Gastroesophageal sphincter (tissue), 4 donors: ENCODE results near the gene XPNPEP3. TPM values are rescaled to one million over a fixed set of nuclear protein-coding genes. Genes with fewer than 3 reads are reported as not detected.

Experiments
- ATAC-seq: fragments of 150-250 bp; one replicate; pipeline ENCODE4 v1.9.1; 2016; ENCODE audit warnings: mild to moderate bottlenecking, moderate library complexity
- H3K27ac ChIP-seq, 4 donors: fragments of 200-600 bp; sonication (generic) in 3 of 4; 1 replicate in 3 of 4; 2 replicates in 1 of 4; pipeline ENCODE4 v1.5.1; 2016 to 2019
- H3K27me3 ChIP-seq: fragments of 200-600 bp; sonication (generic); one replicate; pipeline ENCODE4 v1.5.1; 2019
- H3K36me3 ChIP-seq, 2 donors: fragments of 200-600 bp; sonication (generic); one replicate each; pipeline ENCODE4 v1.5.1; 2019; ENCODE audit warnings: control low read depth in 1 of 2
- H3K4me1 ChIP-seq, 3 donors: fragments of 200-600 bp; sonication (generic); 1 replicate in 2 of 3; 2 replicates in 1 of 3; pipeline ENCODE4 v1.5.1; 2016 to 2019; ENCODE audit warnings: control low read depth in 2 of 3
- H3K4me3 ChIP-seq, 2 donors: fragments of 200-600 bp; sonication (generic); one replicate each; pipeline ENCODE4 v1.5.1; 2019; ENCODE audit warnings: mild to moderate bottlenecking in 1 of 2, moderate library complexity in 1 of 2
- H3K9me3 ChIP-seq, 3 donors: fragments of 200-600 bp; sonication (generic); one replicate each; pipeline ENCODE4 v1.5.1; 2017 to 2019; ENCODE audit warnings: control low read depth in 2 of 3
- EP300 ChIP-seq: sonication (generic); formaldehyde crosslinking; IDR thresholded peaks from one replicate; pipeline ENCODE4 v1.6.1; 2017; ENCODE audit warnings: antibody characterized with exemption, mild to moderate bottlenecking
- POLR2A ChIP-seq, 2 donors: fragments of 450-650 bp; IDR thresholded peaks; one replicate each; pipeline ENCODE4 v1.6.1; 2017; ENCODE audit warnings: antibody characterized with exemption in 2 of 2, mild to moderate bottlenecking in 2 of 2, moderate library complexity in 1 of 2
- POLR2AphosphoS5 ChIP-seq: sonication (generic); formaldehyde crosslinking; IDR thresholded peaks from one replicate; pipeline ENCODE4 v1.6.1; 2017; ENCODE audit warnings: antibody characterized with exemption
- WGBS, 2 donors: methylation state at CpG; one replicate each; pipeline ENCODE4 v1.1.5; 2018; ENCODE audit warnings: low coverage in 1 of 2; 5-methylcytosine and 5-hydroxymethylcytosine counted together
- total RNA-seq, 4 donors: library from RNA; depleted of rRNA; stranded (reverse); fragments of >200 nt; gene quantifications; one replicate each; pipeline ENCODE4 v1.1.0, GENCODE V29; 2016
- TF ChIP-seq, protein P1 (sequence below), 4 experiments: fragments of 200-600 bp in 2 of 4; fragments of 450-650 bp in 2 of 4; sonication (generic) in 1 of 4; IDR thresholded peaks; one replicate each; pipeline ENCODE4 v1.5.1; 2017 to 2019; ENCODE audit warnings: antibody characterized with exemption in 4 of 4, mild to moderate bottlenecking in 2 of 4, moderate library complexity in 2 of 4

XPNPEP3 gene
- total RNA-seq: 10 to 100 TPM in 2 of 4 donors, 1 to 10 TPM in 2; 5.9 to 13.3 (median 10.4) TPM

DNA sequence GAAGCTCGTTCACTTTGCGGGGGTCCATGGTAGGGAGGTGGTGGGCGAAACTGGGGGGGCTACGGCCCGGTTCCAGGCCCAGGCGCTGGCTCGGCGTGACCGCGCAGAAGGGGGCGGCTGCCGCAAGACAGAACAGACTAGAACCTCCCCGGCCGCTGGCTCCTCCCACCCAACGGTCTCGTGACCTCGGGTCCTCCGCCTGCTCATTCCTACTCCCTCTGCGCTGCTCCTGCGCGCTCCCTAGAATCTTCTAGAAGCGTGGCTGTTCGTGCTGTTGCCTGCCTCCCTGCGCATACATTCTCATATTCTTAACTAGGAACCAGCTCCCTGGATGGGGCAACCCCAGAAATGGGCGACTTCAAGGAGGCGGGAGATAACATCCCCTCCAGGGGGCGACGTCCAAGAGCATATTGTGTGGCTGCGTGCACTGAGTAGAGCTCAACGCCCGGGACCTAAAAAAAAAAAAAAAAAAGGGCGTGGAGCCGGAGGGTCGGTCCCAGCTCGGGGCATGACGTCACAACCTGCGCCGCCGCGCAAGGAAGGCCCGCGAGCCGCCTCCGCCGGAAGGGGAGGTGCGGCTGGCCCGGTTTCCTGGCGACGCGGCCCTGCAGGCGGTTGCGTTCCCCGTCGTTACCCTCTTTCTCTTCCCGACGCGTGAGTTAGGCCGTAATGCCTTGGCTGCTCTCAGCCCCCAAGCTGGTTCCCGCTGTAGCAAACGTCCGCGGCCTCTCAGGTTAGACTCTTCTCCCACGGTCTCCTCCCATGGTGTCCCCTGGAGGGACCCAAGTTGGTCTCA, at the start of gene XPNPEP3, which contains the start of gene ST13:
Gene XPNPEP3, plus strand, starts transcription at position 636 of the 796 bp plus-strand sequence. Its CDS starts 34 bp downstream, at position 670.
Gene ST13, minus strand, starts transcription at position 127 of the 796 bp plus-strand sequence. Its CDS starts 99 bp downstream, at position 28.
- TF ChIP-seq POLR2AphosphoS5 (peak; percentile 92), POLR2A (IDR thresholded peaks at IDR 0.05) (peak; percentile 70 to 74), EP300 (no peak)
- TF ChIP-seq, protein P1, sequence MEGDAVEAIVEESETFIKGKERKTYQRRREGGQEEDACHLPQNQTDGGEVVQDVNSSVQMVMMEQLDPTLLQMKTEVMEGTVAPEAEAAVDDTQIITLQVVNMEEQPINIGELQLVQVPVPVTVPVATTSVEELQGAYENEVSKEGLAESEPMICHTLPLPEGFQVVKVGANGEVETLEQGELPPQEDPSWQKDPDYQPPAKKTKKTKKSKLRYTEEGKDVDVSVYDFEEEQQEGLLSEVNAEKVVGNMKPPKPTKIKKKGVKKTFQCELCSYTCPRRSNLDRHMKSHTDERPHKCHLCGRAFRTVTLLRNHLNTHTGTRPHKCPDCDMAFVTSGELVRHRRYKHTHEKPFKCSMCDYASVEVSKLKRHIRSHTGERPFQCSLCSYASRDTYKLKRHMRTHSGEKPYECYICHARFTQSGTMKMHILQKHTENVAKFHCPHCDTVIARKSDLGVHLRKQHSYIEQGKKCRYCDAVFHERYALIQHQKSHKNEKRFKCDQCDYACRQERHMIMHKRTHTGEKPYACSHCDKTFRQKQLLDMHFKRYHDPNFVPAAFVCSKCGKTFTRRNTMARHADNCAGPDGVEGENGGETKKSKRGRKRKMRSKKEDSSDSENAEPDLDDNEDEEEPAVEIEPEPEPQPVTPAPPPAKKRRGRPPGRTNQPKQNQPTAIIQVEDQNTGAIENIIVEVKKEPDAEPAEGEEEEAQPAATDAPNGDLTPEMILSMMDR (IDR thresholded peaks at IDR 0.05): peak in 1 of 4 experiments; percentile 23
- H3K27ac ChIP-seq: peak within 1 kb of the TSS; percentile 89 to 97 (median 94)
- H3K27me3 ChIP-seq: no peaks in the 10 kb centered on the region
- peak within 1 kb of the TSS; percentile 73 to 89 for H3K4me3 ChIP-seq
- H3K4me1 ChIP-seq: peaks cover 16 to 60% (median 32%) of the 10 kb centered on the region in 3 donors
- peak; percentile 98 for ATAC-seq
- H3K9me3 ChIP-seq: no peaks in the 10 kb centered on the region
- H3K36me3 ChIP-seq: peaks cover 0 to 13% of the 10 kb centered on the region in 2 donors
- 0 to 1% methylated on average over 39 to 40 of the region's 63 CpGs for WGBS, 2 donors

DNA sequence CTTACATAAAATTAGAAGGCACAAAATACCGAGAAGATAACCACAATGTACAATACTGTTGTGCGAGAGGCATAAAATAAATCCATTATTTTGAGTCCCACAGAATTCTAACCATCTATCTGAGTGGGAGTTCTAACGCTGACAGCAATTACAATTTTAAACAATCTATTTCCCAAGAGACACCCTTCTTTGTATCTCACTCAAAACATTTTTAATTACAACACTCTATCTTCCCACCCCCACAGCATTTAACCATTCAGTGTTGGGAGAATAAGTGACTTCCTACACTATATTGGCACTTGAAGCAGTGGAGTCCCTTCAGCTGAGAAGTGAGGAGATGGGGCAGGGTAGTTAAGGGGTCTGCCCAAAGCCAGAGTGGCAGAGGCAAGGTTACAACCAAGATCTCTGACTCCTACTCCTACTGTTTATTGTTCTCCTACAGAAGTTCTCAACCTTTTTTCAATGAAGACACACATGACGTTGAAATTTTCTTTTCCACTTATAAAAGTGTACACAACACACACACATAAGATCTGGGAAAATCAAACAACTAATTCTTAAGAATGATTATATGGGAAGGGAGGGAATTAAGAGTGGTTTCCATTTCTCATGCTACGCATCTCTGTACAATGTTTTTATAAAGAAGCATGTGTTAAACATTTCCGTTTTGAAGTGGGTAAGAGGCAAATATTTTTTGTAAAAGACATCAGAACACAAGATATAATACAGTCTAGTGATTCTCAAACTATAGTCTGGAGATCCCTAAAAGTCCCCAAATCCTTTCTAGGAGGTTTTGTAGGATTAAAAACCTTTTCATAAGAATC, 48.7 kb upstream of the XPNPEP3 start:
- ATAC-seq: no peak
- H3K27ac ChIP-seq: no peak overlapping the region
- peaks cover 0 to 6% (median 0%) of the 10 kb centered on the region in 3 donors for H3K4me1 ChIP-seq
- no peaks in the 10 kb centered on the region for H3K36me3 ChIP-seq
- TF ChIP-seq POLR2AphosphoS5 (no peak), POLR2A (IDR thresholded peaks at IDR 0.05) (no peak), EP300 (no peak)
- TF ChIP-seq, protein P1 (IDR thresholded peaks at IDR 0.05): no peak
- H3K4me3 ChIP-seq: no peak overlapping the region
- no peaks in the 10 kb centered on the region for H3K27me3 ChIP-seq
- WGBS, 2 donors: 45 to 63% methylated on average over 6 of the region's 6 CpGs
- H3K9me3 ChIP-seq: no peaks in the 10 kb centered on the region

DNA sequence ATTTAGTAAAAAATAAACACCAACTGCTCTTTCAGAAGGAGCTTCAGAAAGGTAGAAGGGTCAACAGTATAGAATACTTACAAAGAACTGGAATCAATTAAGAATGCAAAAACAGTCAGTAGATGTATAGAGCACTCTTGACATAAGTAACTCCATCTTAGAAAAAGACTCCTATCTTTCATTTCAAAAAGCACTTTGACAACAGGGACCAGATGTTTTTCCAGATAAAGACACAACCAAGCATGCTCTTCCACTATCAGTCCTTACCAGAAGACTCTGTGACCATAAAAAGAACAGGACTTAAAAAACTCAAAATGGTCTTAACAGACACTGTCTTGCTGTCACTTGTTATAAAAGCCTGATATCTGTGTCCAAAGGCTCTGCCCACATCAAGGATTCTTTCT, 43.0 kb upstream of the XPNPEP3 start:
- H3K4me3 ChIP-seq: no peak overlapping the region
- H3K4me1 ChIP-seq: peaks cover 0 to 29% (median 8%) of the 10 kb centered on the region in 3 donors
- H3K27ac ChIP-seq: no peak overlapping the region
- H3K27me3 ChIP-seq: no peaks in the 10 kb centered on the region
- H3K36me3 ChIP-seq: no peaks in the 10 kb centered on the region
- no peaks in the 10 kb centered on the region for H3K9me3 ChIP-seq
- TF ChIP-seq POLR2A (IDR thresholded peaks at IDR 0.05) (no peak), EP300 (no peak), POLR2AphosphoS5 (no peak)
- TF ChIP-seq, protein P1 (IDR thresholded peaks at IDR 0.05): no peak
- ATAC-seq: no peak

DNA sequence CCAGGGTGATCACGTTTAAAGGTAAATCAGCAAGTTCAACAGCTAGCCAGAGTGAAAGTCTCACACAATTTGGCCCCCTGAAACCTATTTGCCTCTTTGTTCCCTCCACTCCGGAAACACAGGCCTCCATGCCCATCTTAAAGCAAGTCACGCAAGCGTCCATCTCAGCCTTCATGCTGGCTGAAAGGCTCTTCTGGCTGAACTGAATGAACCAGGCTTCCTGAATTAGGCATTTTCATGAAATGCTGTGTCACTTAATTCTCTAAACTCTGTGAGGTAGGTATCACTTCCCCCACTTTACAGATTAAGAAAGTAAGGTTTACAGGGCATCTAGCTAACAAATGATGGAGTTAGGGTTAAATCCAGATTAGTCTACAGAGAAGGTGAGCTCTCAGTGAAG, 39.2 kb upstream of the XPNPEP3 start:
- H3K27ac ChIP-seq: no peak overlapping the region
- WGBS, 2 donors: 89 to 95% methylated on average over 3 to 4 of the region's 4 CpGs
- peaks cover 0 to 7% of the 10 kb centered on the region in 2 donors for H3K36me3 ChIP-seq
- H3K4me1 ChIP-seq: peaks cover 0 to 40% (median 13%) of the 10 kb centered on the region in 3 donors
- no peaks in the 10 kb centered on the region for H3K27me3 ChIP-seq
- ATAC-seq: no peak
- H3K9me3 ChIP-seq: no peaks in the 10 kb centered on the region
- TF ChIP-seq POLR2AphosphoS5 (no peak), POLR2A (IDR thresholded peaks at IDR 0.05) (no peak), EP300 (no peak)
- TF ChIP-seq, protein P1 (IDR thresholded peaks at IDR 0.05): no peak
- H3K4me3 ChIP-seq: peak overlapping the region in 1 of 2 donors; percentile 73
